H1 (cell line): ENCODE results near the gene GNA12.

Experiments used
- BCL11A ChIP-seq, 2 experiments: IDR thresholded peaks; one replicate each; pipeline ENCODE4 v1.6.1; 2011; ENCODE audit warnings: low read depth in 2 of 2, low read length in 2 of 2, mild to moderate bottlenecking in 2 of 2
- CHD1 ChIP-seq: IDR thresholded peaks from 2 replicates; pipeline ENCODE4 v1.6.1; 2012; ENCODE audit warnings: low read depth, low read length, improper control_type of control experiment
- CHD2 ChIP-seq: IDR thresholded peaks from 2 replicates; pipeline ENCODE4 v1.6.1; 2012; ENCODE audit warnings: low read length, improper control_type of control experiment
- CTCF ChIP-seq, 3 experiments: IDR thresholded peaks; 1 replicate in 2 of 3; 2 replicates in 1 of 3; pipeline versions ENCODE4 v1.5.1 to v1.6.1; 2011; ENCODE audit warnings: low read length in 3 of 3, mild to moderate bottlenecking in 3 of 3, inconsistent platforms in 2 of 3, low read depth in 1 of 3, moderate library complexity in 1 of 3; ENCODE audit not compliant: insufficient read depth in 1 of 3; ENCODE audit errors: control extremely low read depth in 1 of 3
- EP300 ChIP-seq, 2 experiments: IDR thresholded peaks; 1 replicate in 1 of 2; 2 replicates in 1 of 2; pipeline ENCODE4 v1.6.1; 2011 to 2012; ENCODE audit warnings: low read depth in 2 of 2, low read length in 2 of 2, mild to moderate bottlenecking in 2 of 2, borderline replicate concordance in 1 of 2, inconsistent platforms in 1 of 2, moderate library complexity in 1 of 2
- EZH2 ChIP-seq: fragments of 200-600 bp; sonication (generic); IDR thresholded peaks from 2 replicates; pipeline ENCODE4 v1.7.1; 2012; ENCODE audit warnings: low read depth, mild to moderate bottlenecking, moderate library complexity, low read length, inconsistent platforms; ENCODE audit not compliant: severe bottlenecking
- GABPA ChIP-seq: IDR thresholded peaks from 2 replicates; pipeline ENCODE4 v1.6.1; 2011; ENCODE audit warnings: mild to moderate bottlenecking, low read length, moderate library complexity, borderline replicate concordance; ENCODE audit not compliant: insufficient read depth
- JUND ChIP-seq: IDR thresholded peaks from 2 replicates; pipeline ENCODE4 v1.6.1; 2011; ENCODE audit warnings: mild to moderate bottlenecking, improper control_type of control experiment, low read length
- KDM1A ChIP-seq: fragments of 200-600, 300-600 bp; sonication (generic); IDR thresholded peaks from 2 replicates; pipeline ENCODE4 v1.7.1; 2016; ENCODE audit warnings: mild to moderate bottlenecking, low read length, borderline replicate concordance
- MAFK ChIP-seq: IDR thresholded peaks from 2 replicates; pipeline ENCODE4 v1.6.1; 2012; ENCODE audit warnings: low read depth, mild to moderate bottlenecking, improper control_type of control experiment, low read length
- POLR2A ChIP-seq, 2 experiments: IDR thresholded peaks; 1 replicate in 1 of 2; 2 replicates in 1 of 2; pipeline ENCODE4 v1.6.1; 2011; ENCODE audit warnings: low read depth in 2 of 2, low read length in 2 of 2, mild to moderate bottlenecking in 2 of 2; ENCODE audit errors: control extremely low read depth in 1 of 2
- POLR2AphosphoS5 ChIP-seq: IDR thresholded peaks from 2 replicates; pipeline ENCODE4 v1.6.1; 2011; ENCODE audit warnings: low read depth, low read length
- TAF1 ChIP-seq: IDR thresholded peaks from 2 replicates; pipeline ENCODE4 v1.6.1; 2011; ENCODE audit warnings: mild to moderate bottlenecking, low read depth, low read length
- USF2 ChIP-seq: IDR thresholded peaks from 2 replicates; pipeline ENCODE4 v1.6.1; 2011; ENCODE audit warnings: low read length, improper control_type of control experiment

GRCh38 chr7:2775785-2776184, 68.3 kb downstream of the GNA12 start:
- TF ChIP-seq MAFK (no peak), EZH2 (no peak), CHD2 (no peak), POLR2A (IDR thresholded peaks at IDR 0.05; ENCODE audit: control extremely low read depth in 1 of 2, low read depth in 2 of 2, low read length in 2 of 2) (no peak), CHD1 (no peak), EP300 (IDR thresholded peaks at IDR 0.05; ENCODE audit: borderline replicate concordance in 1 of 2, low read depth in 2 of 2, low read length in 2 of 2) (no peak), CTCF (IDR thresholded peaks at IDR 0.05; ENCODE audit: control extremely low read depth in 1 of 3, insufficient read depth in 1 of 3, low read depth in 1 of 3, low read length in 3 of 3) (no peak), GABPA (no peak), KDM1A (no peak), JUND (no peak), POLR2AphosphoS5 (no peak), TAF1 (no peak), BCL11A (IDR thresholded peaks at IDR 0.05; ENCODE audit: low read depth in 2 of 2, low read length in 2 of 2) (no peak), USF2 (no peak)
